OCI-LY1 (cell line): Measurements from ENCODE around the gene ANKRD34A.

Source experiments
- H2AFZ ChIP-seq: fragments of 200-600 bp; sonication (generic), shearing (Covaris generic); 2 replicates; pipeline ENCODE4 v1.6.0; 2014; ENCODE audit warnings: antibody characterized with exemption, mild to moderate bottlenecking, low read length
- H3F3A ChIP-seq: fragments of 200-600 bp; sonication (generic), shearing (Covaris generic); 2 replicates; pipeline ENCODE4 v1.6.0; 2014; ENCODE audit warnings: mild to moderate bottlenecking, antibody characterized with exemption, low read length, moderate library complexity; ENCODE audit not compliant: insufficient read depth
- H3K27ac ChIP-seq: fragments of 200-600 bp; sonication (generic); 2 replicates; pipeline ENCODE4 v1.5.1; 2014; ENCODE audit warnings: low read length, mixed run types, mild to moderate bottlenecking, low read depth; ENCODE audit not compliant: poor library complexity, severe bottlenecking
- H3K27me3 ChIP-seq: fragments of 200-600 bp; sonication (generic); 2 replicates; pipeline ENCODE4 v1.6.0; 2014; ENCODE audit warnings: antibody characterized with exemption, mild to moderate bottlenecking, low read length, moderate library complexity; ENCODE audit not compliant: insufficient read depth
- H3K36me3 ChIP-seq: fragments of 200-600 bp; sonication (generic); 2 replicates; pipeline ENCODE4 v1.6.1; 2014; ENCODE audit warnings: mild to moderate bottlenecking, antibody characterized with exemption, low read length, moderate library complexity, mixed read lengths; ENCODE audit not compliant: insufficient read depth
- H3K4me1 ChIP-seq: fragments of 200-600 bp; sonication (generic); 2 replicates; pipeline ENCODE4 v1.5.1; 2014; ENCODE audit warnings: mild to moderate bottlenecking, low read length, moderate library complexity; ENCODE audit not compliant: insufficient read depth, severe bottlenecking
- H3K4me2 ChIP-seq: fragments of 200-600 bp; sonication (generic), shearing (Covaris generic); 2 replicates; pipeline ENCODE4 v1.6.1; 2014; ENCODE audit warnings: low read length
- H3K4me3 ChIP-seq: fragments of 200-600 bp; sonication (generic); 2 replicates; pipeline ENCODE4 v1.5.1; 2014; ENCODE audit warnings: low read length, low read depth, mild to moderate bottlenecking, mixed read lengths; ENCODE audit not compliant: poor library complexity, severe bottlenecking
- H3K79me2 ChIP-seq: fragments of 200-600 bp; shearing (Covaris generic); 2 replicates; pipeline ENCODE4 v1.6.1; 2016; ENCODE audit warnings: mixed run types, low read length, mixed read lengths; ENCODE audit not compliant: insufficient read depth
- H3K9ac ChIP-seq: fragments of 200-600 bp; sonication (generic), shearing (Covaris generic); 2 replicates; pipeline ENCODE4 v1.6.1; 2014; ENCODE audit warnings: mild to moderate bottlenecking, low read length, mixed read lengths
- H3K9me2 ChIP-seq: fragments of 200-600 bp; sonication (generic), shearing (Covaris generic); 2 replicates; pipeline ENCODE4 v1.6.1; 2014; ENCODE audit warnings: low read depth, mild to moderate bottlenecking, low read length, mixed read lengths
- H3K9me3 ChIP-seq: fragments of 200-600 bp; shearing (Covaris generic); 2 replicates; pipeline ENCODE4 v1.6.1; 2014; ENCODE audit warnings: low read length, mixed read lengths
- H4K20me1 ChIP-seq: fragments of 200-600 bp; sonication (generic), shearing (Covaris generic); 2 replicates; pipeline ENCODE4 v1.6.0; 2016; ENCODE audit warnings: mild to moderate bottlenecking, low read length; ENCODE audit not compliant: insufficient read depth
- CTCF ChIP-seq: fragments of 200-600 bp; sonication (generic), shearing (Covaris generic); IDR thresholded peaks from 2 replicates; pipeline ENCODE4 v1.5.1; 2017; ENCODE audit warnings: mild to moderate bottlenecking, antibody characterized with exemption, low read length, moderate library complexity, mixed read lengths
- EZH2 ChIP-seq: fragments of 200-600 bp; sonication (generic), shearing (Covaris generic); IDR thresholded peaks from 2 replicates; pipeline ENCODE4 v1.8.0; 2017; ENCODE audit warnings: borderline replicate concordance, mixed run types, mild to moderate bottlenecking, antibody characterized with exemption, low read length, moderate library complexity, mixed read lengths

ANKRD34A gene

GRCh38 chr1:146010126-146010738 is 45.9 kb upstream of the ANKRD34A start:
- no peaks in the 10 kb centered on the region for H4K20me1 ChIP-seq
- H3K4me1 ChIP-seq: peaks cover 26% of the 10 kb centered on the region
- no peak overlapping the region for H3K27ac ChIP-seq
- no peaks in the 10 kb centered on the region for H3K27me3 ChIP-seq
- H3K9me2 ChIP-seq: no peaks in the 10 kb centered on the region
- TF ChIP-seq CTCF (no peak), EZH2 (no peak)
- no peaks in the 10 kb centered on the region for H3K9me3 ChIP-seq
- no peak overlapping the region for H3K9ac ChIP-seq
- no peak overlapping the region for H2AFZ ChIP-seq
- no peaks in the 10 kb centered on the region for H3K79me2 ChIP-seq
- H3K4me2 ChIP-seq: no peak overlapping the region
- H3K4me3 ChIP-seq: no peak overlapping the region
- no peaks in the 10 kb centered on the region for H3K36me3 ChIP-seq
- no peaks in the 10 kb centered on the region for H3F3A ChIP-seq

- Histone ChIP-seq H3K4me3 (no peak overlapping the region), H3K36me3 (no peaks in the 10 kb centered on the region), H4K20me1 (no peaks in the 10 kb centered on the region), H3K27me3 (no peaks in the 10 kb centered on the region), H3K4me1 (peaks cover 28% of the 10 kb centered on the region), H3K79me2 (no peaks in the 10 kb centered on the region), H3F3A (no peaks in the 10 kb centered on the region), H3K4me2 (peak overlapping the region; percentile 64; the same call in 1 of the 2 replicates), H3K9ac (no peak overlapping the region), H2AFZ (no peak overlapping the region), H3K9me3 (no peaks in the 10 kb centered on the region), H3K9me2 (no peaks in the 10 kb centered on the region), H3K27ac (peak overlapping the region; percentile 79)
- TF ChIP-seq CTCF (no peak), EZH2 (no peak)
Observed at GRCh38 chr1:146007489-146008133, 43.2 kb upstream of the ANKRD34A start.

GRCh38 chr1:146001709-146002108 is 37.3 kb upstream of the ANKRD34A start:
- no peak overlapping the region for H3K4me3 ChIP-seq
- no peak for TF ChIP-seq EZH2
- no peak for TF ChIP-seq CTCF

More at GRCh38 chr1:146001709-146002108, 37.3 kb upstream of the ANKRD34A start:
- no peak overlapping the region; the same call in 1 of the 2 replicates for H3K4me2 ChIP-seq
- H4K20me1 ChIP-seq: no peaks in the 10 kb centered on the region
- no peaks in the 10 kb centered on the region for H3K9me3 ChIP-seq
- peak overlapping the region; percentile 47; the same call in 1 of the 2 replicates for H3K9ac ChIP-seq
- no peaks in the 10 kb centered on the region for H3K36me3 ChIP-seq
- no peaks in the 10 kb centered on the region for H3K9me2 ChIP-seq
- no peaks in the 10 kb centered on the region for H3K27me3 ChIP-seq
- peak overlapping the region; percentile 84 for H3K27ac ChIP-seq
- no peak overlapping the region for H2AFZ ChIP-seq
- H3K79me2 ChIP-seq: peaks cover 2% of the 10 kb centered on the region; the same call in 1 of the 2 replicates
- H3F3A ChIP-seq: peaks cover 8% of the 10 kb centered on the region; the same call in 1 of the 2 replicates
- H3K4me1 ChIP-seq: peaks cover 68% of the 10 kb centered on the region
